ENCODE measurements around the gene NLRC5.

GRCh38 chr16:57007530-57007929, 18.2 kb downstream of the NLRC5 start:
- TF ChIP-seq CTCF (conservative IDR thresholded peaks at IDR 0.05) (no peak), EZH2 (IDR thresholded peaks at IDR 0.05; ENCODE audit: low read depth) (no peak)

Measured in PC-9 (cell line).